ENCODE results near the gene CHCHD3.

The CHCHD3 gene

DNA sequence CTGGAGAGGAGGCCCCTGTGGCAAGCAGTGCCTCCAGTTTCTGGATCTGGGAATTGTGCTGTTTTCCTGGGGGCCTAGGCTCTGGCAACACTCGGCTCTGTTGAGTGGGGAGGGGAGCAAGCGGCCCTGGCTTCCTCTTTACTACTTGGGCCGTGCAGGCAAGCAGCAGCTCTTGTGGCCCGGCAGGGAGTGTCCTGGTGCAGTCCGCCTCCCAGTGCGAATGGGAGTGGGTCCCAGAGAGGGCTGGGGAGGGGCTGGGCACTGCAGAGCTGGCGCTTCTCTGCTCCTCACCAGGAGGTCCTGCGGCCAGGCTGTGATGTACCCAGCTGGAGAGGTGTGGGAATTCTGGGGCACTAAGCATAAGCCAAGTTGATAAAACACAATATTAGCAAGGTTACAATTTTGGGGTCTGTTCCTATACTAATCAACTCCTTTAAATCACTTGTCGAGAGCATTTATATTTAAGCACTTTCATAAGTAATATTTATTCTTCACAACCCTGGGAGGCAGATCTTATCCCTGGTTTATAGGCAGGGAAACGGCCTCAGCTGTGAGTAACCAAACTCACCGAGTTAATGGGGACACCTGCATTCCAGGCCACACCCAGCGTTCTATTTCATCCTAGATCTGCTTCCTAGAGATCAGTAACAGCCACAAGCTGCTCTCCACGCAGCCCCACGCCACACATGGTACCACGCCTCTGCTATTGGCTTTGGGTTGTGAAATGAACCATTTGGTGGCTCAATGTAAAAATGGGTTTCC lies 322.2 kb downstream of the CHCHD3 start:
- TF ChIP-seq, protein P1, sequence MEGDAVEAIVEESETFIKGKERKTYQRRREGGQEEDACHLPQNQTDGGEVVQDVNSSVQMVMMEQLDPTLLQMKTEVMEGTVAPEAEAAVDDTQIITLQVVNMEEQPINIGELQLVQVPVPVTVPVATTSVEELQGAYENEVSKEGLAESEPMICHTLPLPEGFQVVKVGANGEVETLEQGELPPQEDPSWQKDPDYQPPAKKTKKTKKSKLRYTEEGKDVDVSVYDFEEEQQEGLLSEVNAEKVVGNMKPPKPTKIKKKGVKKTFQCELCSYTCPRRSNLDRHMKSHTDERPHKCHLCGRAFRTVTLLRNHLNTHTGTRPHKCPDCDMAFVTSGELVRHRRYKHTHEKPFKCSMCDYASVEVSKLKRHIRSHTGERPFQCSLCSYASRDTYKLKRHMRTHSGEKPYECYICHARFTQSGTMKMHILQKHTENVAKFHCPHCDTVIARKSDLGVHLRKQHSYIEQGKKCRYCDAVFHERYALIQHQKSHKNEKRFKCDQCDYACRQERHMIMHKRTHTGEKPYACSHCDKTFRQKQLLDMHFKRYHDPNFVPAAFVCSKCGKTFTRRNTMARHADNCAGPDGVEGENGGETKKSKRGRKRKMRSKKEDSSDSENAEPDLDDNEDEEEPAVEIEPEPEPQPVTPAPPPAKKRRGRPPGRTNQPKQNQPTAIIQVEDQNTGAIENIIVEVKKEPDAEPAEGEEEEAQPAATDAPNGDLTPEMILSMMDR (IDR thresholded peaks at IDR 0.05), result no peak
- Histone ChIP-seq H3K9me3 (no peaks in the 10 kb centered on the region), H3K27ac (no peak overlapping the region), H3K4me1 (ENCODE audit: control insufficient read depth in 1 of 2, insufficient read depth in 1 of 2, low read depth in 1 of 2, low read length in 1 of 2) (peaks cover 5 to 15% of the 10 kb centered on the region in 2 experiments), H3K27me3 (no peaks in the 10 kb centered on the region), H3K4me3 (ENCODE audit: low read depth in 1 of 2, low read length in 1 of 2) (no peak overlapping the region), H3K36me3 (no peaks in the 10 kb centered on the region)

DNA sequence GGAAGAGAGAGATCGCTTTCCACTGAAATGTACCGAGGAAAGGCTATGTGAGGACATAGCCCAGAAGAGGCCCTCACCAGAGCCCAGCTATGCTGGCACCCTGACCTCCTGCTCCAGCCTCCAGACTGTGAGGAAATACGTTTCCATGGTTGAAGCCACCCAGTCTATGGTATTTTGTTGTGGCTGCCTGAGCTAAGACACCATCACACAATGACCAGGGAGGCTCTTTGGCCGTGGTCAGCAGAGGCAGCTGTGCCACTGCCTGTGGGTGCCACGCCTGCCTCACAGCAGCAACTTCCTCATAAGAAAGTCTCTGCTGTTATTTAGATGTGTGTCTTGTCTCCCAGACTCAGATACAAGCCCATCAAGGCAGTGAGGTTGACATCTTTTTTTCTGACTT lies 322.9 kb downstream of the CHCHD3 start:
- TF ChIP-seq, protein P1 (IDR thresholded peaks at IDR 0.05), result no peak
- no peaks in the 10 kb centered on the region for H3K27me3 ChIP-seq

DNA sequence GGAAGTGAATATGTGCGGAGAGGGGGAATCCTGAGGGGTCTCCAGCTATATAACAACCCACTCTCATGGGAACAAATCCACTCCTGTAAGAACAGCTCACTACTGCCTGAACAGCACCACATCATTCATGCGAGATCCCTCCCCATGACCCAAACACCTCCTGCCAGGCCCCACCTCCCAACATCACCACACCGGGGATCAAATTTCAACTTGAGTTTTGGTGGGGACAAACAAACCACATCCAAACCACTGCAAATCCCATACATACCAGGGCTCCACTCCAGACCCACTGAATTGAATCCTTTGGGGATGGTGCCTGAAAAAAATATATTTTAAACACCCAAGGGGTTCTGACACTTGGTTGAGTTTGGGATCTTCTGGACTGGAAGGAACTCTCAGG lies 324.1 kb downstream of the CHCHD3 start:
- TF ChIP-seq, protein P1 (IDR thresholded peaks at IDR 0.05), result no peak
- Histone ChIP-seq H3K4me3 (ENCODE audit: low read depth in 1 of 2, low read length in 1 of 2) (no peak overlapping the region), H3K27ac (no peak overlapping the region), H3K4me1 (ENCODE audit: control insufficient read depth in 1 of 2, insufficient read depth in 1 of 2, low read depth in 1 of 2, low read length in 1 of 2) (peaks cover 5 to 15% of the 10 kb centered on the region in 2 experiments), H3K9me3 (no peaks in the 10 kb centered on the region), H3K27me3 (no peaks in the 10 kb centered on the region), H3K36me3 (no peaks in the 10 kb centered on the region)

More for the DNA sequence above, 322.9 kb downstream of the CHCHD3 start:
- no peaks in the 10 kb centered on the region for H3K9me3 ChIP-seq
- H3K4me3 ChIP-seq (ENCODE audit: low read depth in 1 of 2, low read length in 1 of 2), result no peak overlapping the region
- H3K27ac ChIP-seq, result no peak overlapping the region
- no peaks in the 10 kb centered on the region for H3K36me3 ChIP-seq
- peaks cover 5 to 15% of the 10 kb centered on the region in 2 experiments for H3K4me1 ChIP-seq (ENCODE audit: control insufficient read depth in 1 of 2, insufficient read depth in 1 of 2, low read depth in 1 of 2, low read length in 1 of 2)

DNA sequence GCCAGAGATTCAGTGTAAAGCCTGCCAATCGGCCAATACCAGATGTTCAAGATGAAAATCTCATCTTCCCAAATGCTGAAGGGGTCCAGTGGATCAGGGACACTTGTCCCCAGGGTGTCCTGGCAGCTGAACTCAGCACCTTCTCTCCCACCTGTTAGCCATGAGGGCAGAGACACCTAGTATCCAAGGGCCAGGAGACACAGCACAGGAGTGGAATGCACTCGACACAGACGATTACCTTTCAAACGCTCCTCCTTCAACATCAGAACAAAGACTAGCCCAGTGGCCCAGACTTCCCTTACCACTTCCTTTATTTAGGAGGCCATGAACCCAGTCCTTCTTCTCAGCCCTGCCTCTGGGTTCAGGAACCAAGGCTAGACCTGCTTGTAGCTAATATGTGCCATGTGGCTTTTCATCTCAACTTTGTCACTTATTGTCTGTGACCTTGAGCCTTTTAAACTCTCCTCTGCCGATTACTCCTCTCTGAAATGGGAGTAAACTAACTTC lies 325.4 kb downstream of the CHCHD3 start:
- no peaks in the 10 kb centered on the region for H3K36me3 ChIP-seq
- H3K4me3 ChIP-seq (ENCODE audit: low read depth in 1 of 2, low read length in 1 of 2), result no peak overlapping the region
- peaks cover 5 to 15% of the 10 kb centered on the region in 2 experiments for H3K4me1 ChIP-seq (ENCODE audit: control insufficient read depth in 1 of 2, insufficient read depth in 1 of 2, low read depth in 1 of 2, low read length in 1 of 2)
- TF ChIP-seq, protein P1 (IDR thresholded peaks at IDR 0.05), result no peak
- no peak overlapping the region for H3K27ac ChIP-seq
- H3K9me3 ChIP-seq, result no peaks in the 10 kb centered on the region
- H3K27me3 ChIP-seq, result no peaks in the 10 kb centered on the region

DNA sequence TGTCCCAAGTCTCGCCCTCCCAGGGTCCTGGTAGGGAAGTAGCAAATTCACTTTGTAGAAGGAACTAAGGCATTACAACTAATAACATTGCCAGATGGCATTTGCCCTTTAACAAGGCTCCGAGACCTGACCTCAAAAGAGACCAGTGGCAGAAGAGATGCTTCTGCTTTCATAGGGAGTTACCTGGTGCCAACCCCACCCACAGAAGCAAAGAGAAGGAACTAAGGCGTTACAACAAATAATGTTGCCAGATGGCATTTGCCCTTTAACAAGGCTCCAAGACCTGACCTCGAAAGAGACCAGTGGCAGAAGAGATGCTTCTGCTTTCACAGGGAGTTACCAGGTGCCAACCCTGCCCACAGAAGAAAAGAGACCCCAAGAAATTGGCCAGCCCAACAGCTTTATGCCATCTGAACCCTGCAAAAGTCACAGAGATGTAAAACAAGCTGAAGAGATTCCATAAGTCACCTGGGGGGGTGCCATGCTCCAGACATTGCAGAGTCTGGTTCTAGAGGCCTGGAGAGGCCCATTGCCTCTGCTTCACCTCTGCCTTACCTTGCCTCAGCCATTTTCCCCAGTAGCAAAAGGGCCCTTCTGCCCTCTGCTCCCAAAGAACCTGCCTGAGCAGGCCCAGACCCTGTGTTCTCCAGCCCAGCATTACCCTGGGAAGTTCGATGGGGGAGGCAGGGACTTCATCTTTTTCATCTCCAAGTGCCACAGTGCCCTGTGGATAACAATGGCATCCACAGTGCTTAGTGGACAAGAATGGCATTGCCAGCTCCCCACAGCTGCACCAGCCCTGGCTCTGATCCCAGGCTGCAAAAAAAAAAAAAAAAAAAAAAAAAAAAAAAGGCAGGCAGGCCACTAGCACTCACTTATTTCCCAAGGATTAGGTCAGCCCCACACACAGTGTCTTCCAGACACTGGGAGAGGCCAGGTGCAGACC lies 326.1 kb downstream of the CHCHD3 start:
- H3K4me1 ChIP-seq (ENCODE audit: control insufficient read depth in 1 of 2, insufficient read depth in 1 of 2, low read depth in 1 of 2, low read length in 1 of 2), result peaks cover 5 to 15% of the 10 kb centered on the region in 2 experiments
- TF ChIP-seq, protein P1 (IDR thresholded peaks at IDR 0.05), result no peak
- H3K27ac ChIP-seq, result no peak overlapping the region
- H3K27me3 ChIP-seq, result no peaks in the 10 kb centered on the region
- H3K36me3 ChIP-seq, result no peaks in the 10 kb centered on the region
- H3K4me3 ChIP-seq (ENCODE audit: low read depth in 1 of 2, low read length in 1 of 2), result no peak overlapping the region
- H3K9me3 ChIP-seq, result no peaks in the 10 kb centered on the region
